GM10266 (cell line): ENCODE measurements around the gene TMEM108.

ENCODE experiments used
- DNase-seq: peaks from one replicate; pipeline ENCODE4 v3.0.0; 2012; ENCODE audit errors: extremely low spot score
- TF ChIP-seq, protein P1 (sequence below): IDR thresholded peaks from 2 replicates; pipeline ENCODE4 v1.5.1; 2012; ENCODE audit warnings: mild to moderate bottlenecking, low read depth; ENCODE audit not compliant: control insufficient read depth, insufficient read depth; ENCODE audit errors: missing control alignments

Gene TMEM108

DNA sequence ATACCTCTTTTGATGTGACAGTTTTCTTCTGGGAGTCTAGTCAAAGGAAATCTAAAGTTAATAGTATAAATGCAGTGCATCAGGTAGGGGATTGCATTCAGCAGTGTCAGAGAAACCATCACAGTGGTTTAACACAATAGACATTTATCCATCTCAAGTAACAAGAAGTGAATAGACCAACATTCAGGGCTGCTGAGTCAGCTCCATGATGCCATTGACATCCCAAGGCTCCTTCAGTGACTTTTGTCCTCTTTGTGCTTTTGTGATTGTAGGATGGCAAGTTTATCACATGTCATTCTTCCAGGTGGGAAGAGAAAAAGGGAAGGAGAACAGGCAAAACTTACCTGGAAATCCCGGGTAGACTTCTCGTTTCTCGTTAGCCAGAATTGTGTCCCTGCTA, 158.3 kb downstream of the TMEM108 start:
- TF ChIP-seq, protein P1, sequence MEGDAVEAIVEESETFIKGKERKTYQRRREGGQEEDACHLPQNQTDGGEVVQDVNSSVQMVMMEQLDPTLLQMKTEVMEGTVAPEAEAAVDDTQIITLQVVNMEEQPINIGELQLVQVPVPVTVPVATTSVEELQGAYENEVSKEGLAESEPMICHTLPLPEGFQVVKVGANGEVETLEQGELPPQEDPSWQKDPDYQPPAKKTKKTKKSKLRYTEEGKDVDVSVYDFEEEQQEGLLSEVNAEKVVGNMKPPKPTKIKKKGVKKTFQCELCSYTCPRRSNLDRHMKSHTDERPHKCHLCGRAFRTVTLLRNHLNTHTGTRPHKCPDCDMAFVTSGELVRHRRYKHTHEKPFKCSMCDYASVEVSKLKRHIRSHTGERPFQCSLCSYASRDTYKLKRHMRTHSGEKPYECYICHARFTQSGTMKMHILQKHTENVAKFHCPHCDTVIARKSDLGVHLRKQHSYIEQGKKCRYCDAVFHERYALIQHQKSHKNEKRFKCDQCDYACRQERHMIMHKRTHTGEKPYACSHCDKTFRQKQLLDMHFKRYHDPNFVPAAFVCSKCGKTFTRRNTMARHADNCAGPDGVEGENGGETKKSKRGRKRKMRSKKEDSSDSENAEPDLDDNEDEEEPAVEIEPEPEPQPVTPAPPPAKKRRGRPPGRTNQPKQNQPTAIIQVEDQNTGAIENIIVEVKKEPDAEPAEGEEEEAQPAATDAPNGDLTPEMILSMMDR: no peak

DNA sequence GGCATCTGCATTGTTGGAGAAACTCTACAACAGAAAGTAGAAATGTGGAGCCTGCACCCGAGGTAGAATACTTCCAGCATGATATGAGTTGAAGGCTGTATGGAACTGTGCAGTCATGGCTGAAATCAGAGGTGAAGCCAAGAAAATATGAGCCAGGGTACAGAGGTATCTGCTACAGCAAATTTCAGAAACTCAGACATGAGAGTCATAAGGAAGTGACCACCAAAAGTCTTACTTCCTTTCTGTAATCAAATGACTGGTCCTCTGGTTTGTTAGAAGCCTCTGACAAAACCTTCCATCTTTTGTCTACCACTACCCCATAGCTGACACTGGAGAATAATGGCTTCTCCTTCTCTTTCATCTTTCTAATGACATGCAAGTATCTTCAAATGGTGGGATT, 159.4 kb downstream of the TMEM108 start:
- TF ChIP-seq, protein P1: no peak
- DNase-seq: no peak

More for the DNA sequence above, 158.3 kb downstream of the TMEM108 start:
- DNase-seq: no peak

DNA sequence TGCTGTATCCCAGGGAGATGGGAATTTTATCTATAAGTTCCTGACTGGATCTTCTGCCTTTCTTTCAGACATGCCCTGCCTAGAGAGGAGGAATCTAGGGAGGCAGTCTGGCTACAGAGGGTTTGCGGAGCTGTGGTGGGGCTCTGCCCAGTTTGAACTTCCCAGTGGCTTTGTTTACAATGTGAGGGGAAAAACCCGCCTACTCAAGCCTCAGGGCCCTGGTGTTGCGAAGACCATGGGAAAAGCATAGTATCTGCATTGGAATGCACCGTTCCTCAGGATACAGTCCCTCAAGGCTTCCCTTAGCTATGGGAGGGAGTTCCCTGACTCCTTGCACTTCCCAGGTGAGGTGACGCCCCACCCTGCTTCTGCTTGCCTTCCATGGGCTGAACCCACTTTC, 168.7 kb downstream of the TMEM108 start:
- TF ChIP-seq, protein P1: no peak
- DNase-seq: no peak

DNA sequence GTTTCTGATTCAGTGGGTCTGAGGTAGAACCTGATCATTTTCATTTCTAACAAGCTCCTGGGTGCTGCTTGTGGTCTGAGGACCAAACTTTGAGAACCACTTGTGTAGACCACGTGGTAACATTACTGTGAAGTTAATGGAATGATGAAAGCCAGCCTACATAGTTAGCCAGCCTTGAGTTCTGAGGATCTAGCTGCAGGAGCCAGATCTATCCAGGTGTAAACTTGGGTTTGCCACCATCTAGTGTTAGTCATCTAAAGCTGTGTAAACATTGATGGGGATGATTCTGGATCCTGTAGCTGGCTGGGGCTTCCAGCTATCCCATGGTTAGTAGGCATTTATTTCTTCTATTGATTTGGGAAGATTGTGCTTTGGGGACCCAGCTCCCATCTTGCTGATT, 170.0 kb downstream of the TMEM108 start:
- DNase-seq: no peak
- TF ChIP-seq, protein P1: no peak

DNA sequence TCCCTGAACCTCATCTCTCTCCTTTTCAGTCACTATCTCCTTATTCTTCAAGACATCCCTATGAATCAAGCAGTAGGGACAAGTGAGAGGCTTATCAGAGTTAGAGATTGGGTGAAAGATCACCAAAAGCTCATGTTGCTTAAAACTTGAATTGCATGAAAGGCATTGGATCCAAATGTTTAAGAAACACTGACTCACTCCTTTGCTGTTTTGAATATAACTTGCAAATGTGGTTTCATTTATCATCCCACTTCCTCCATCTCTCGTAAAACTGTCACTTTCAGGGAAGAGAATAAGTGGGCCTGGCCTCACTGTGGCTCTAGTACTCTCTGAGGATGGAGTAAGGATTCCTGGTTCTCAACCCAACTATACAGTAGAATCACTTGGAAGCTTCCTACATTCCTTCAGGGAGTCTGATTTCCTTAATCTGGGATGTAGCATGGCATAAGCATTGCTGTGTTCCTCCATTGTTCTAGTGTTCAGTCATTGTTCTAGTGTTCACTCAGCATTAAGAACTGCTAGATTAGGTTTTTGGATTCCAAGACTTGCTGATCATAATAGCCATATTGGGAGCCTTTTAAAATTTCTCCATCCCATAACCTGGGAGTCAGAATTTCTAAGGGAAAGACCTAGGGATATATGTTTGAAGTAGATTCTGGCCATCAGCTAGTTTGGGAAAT, 171.8 kb downstream of the TMEM108 start:
- TF ChIP-seq, protein P1: no peak
- DNase-seq: no peak

DNA sequence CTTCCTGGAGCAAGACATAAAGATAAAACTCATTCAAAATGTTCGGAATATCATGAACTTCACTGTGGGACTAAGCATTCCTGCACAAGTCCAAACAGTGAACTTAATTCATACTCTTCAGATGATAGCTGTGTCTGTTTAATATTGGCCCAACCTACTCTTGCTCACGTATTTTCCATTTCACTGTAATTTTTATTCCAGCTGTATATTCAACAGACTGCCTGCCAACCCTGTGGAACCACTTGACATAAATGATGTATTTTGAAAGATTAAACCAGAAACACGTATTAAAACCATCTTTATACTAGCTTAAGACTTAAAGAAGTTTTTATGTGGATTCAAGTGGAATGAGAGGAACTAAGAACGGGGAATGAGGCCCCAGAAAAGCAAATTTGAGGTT, 172.5 kb downstream of the TMEM108 start:
- TF ChIP-seq, protein P1: no peak
- no peak for DNase-seq

DNA sequence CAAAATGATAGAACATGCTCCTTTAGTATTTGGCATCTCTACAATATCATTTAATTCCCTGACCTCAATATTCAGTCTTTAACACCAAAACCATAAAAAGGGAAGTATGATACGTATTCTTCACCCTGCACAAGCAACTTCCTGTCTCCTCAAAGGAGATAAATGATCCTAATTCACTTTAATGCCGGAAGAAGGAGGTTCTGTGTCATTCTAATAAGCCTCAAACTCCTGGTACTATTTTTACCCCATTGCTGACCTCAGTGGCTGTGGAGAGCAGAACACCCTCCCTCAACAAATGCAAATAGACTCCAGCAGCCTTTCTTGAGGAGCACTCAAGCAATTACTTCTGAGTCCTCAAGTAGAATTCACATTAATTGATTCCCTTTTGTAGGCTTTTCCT, 173.3 kb downstream of the TMEM108 start:
- TF ChIP-seq, protein P1: no peak
- peak; percentile 48 for DNase-seq
